Measurements from ENCODE around the gene NELFE. TPM values are rescaled to one million over a fixed set of nuclear protein-coding genes. Genes with fewer than 3 reads are reported as not detected.
"Not testable (repeated sequence)": the region's sequence is repeated elsewhere in the genome, so short reads cannot be mapped to it uniquely, and the experiment has no call there.

The NELFE gene
- total RNA-seq, 1 experiment from 2014 or later, result 91.4 TPM

- no peak for DNase-seq
- no peak overlapping the region for H2AK5ac ChIP-seq (ENCODE audit: insufficient read length, low read length)
- no peak overlapping the region for H3K9ac ChIP-seq (ENCODE audit: extremely low read depth, insufficient read length, low read length)
- H3K4me3 Mint-ChIP-seq, result 0 out of 5 replicates have a peak overlapping the region, but pooled peaks of 1 of the 2 experiments have one; percentile 39
- H3K79me2 ChIP-seq (ENCODE audit: insufficient read depth, low read length), result no peaks in the 10 kb centered on the region
- H2BK5ac ChIP-seq (ENCODE audit: insufficient read length, low read length), result no peak overlapping the region
- no peaks in the 10 kb centered on the region for H4K20me1 ChIP-seq (ENCODE audit: control insufficient read depth, insufficient read depth, insufficient read length)
- no peak overlapping the region for H3K56ac ChIP-seq (ENCODE audit: insufficient read length, low read depth, low read length)
- no peak overlapping the region for H4K5ac ChIP-seq (ENCODE audit: insufficient read length, low read depth, low read length)
- no peak for TF ChIP-seq CTCF (conservative IDR thresholded peaks at IDR 0.05)
- H3K4me2 ChIP-seq (ENCODE audit: insufficient read depth, insufficient read length, low read length), result no peak overlapping the region
- H2AFZ ChIP-seq (ENCODE audit: low read length), result no peak overlapping the region
- no peaks in the 10 kb centered on the region for H3K27me3 ChIP-seq (ENCODE audit: insufficient read depth, low read length)
- H3K23ac ChIP-seq (ENCODE audit: insufficient read length, low read depth, low read length), result no peak overlapping the region
- WGBS (ENCODE audit: extremely low coverage, insufficient read length, low lambda C conversion rate), result no CpG with 5 or more reads among the region's 11 CpGs
- no peak overlapping the region for H2BK15ac ChIP-seq (ENCODE audit: low read depth, low read length)
- H2BK12ac ChIP-seq (ENCODE audit: insufficient read length, low read depth, low read length), result no peak overlapping the region
- H3K4me1 Mint-ChIP-seq, result peaks cover 0 to 6% of the 10 kb centered on the region in 2 experiments; a peak in 1 of 4 replicates
- no peaks in the 10 kb centered on the region for H3K79me1 ChIP-seq (ENCODE audit: insufficient read depth, low read depth, low read length, poor library complexity, severe bottlenecking)
- no peak overlapping the region for H4K8ac ChIP-seq (replicated peaks; ENCODE audit: insufficient read length, low read depth, low read length)
- no peaks in the 10 kb centered on the region for H3K23me2 ChIP-seq (ENCODE audit: insufficient read length, low read depth, low read length, poor library complexity, severe bottlenecking)
- H4K91ac ChIP-seq (ENCODE audit: insufficient read length, low read depth, low read length), result no peak overlapping the region
- H3K9me3 Mint-ChIP-seq, result no peaks in the 10 kb centered on the region
- H3K27me3 Mint-ChIP-seq (ENCODE audit: low read depth), result peaks cover 1% of the 10 kb centered on the region
- H3K4ac ChIP-seq (ENCODE audit: low read depth, low read length), result no peak overlapping the region
- no peak overlapping the region for H3K14ac ChIP-seq (ENCODE audit: insufficient read depth, low read length)
- H3K4me1 ChIP-seq (ENCODE audit: insufficient read depth, low read length), result no peaks in the 10 kb centered on the region
- no peaks in the 10 kb centered on the region for H3K9me3 ChIP-seq (ENCODE audit: control insufficient read depth, low read depth, low read length)
- H3K27ac ChIP-seq (ENCODE audit: insufficient read length, low read depth, low read length), result no peak overlapping the region
- no peak overlapping the region for H2BK120ac ChIP-seq (ENCODE audit: low read depth, low read length, poor library complexity, severe bottlenecking)
- H3K27ac Mint-ChIP-seq, result no peak overlapping the region
- no peak overlapping the region for H3K18ac ChIP-seq (ENCODE audit: insufficient read length, low read depth, low read length)
- no peak overlapping the region for H3T11ph ChIP-seq (ENCODE audit: low read length)
- no peaks in the 10 kb centered on the region for H3K36me3 Mint-ChIP-seq (ENCODE audit: insufficient read depth in 1 of 3, low read depth in 3 of 3)
- no peak overlapping the region for H2BK20ac ChIP-seq (ENCODE audit: low read depth, low read length, poor library complexity, severe bottlenecking)
Measured at GRCh38 chr6:31911826-31912585, 46.8 kb downstream of the NELFE start.

- not testable (repeated sequence) for H3K23ac ChIP-seq (ENCODE audit: insufficient read length, low read depth, low read length); H3K79me1 ChIP-seq (ENCODE audit: insufficient read depth, low read depth, low read length, poor library complexity, severe bottlenecking); H3T11ph ChIP-seq (ENCODE audit: low read length); H3K9ac ChIP-seq (ENCODE audit: extremely low read depth, insufficient read length, low read length); H4K5ac ChIP-seq (ENCODE audit: insufficient read length, low read depth, low read length); H3K27ac ChIP-seq (ENCODE audit: insufficient read length, low read depth, low read length); H2AK5ac ChIP-seq (ENCODE audit: insufficient read length, low read length); H3K27ac Mint-ChIP-seq; H3K4me3 Mint-ChIP-seq; H3K9me3 Mint-ChIP-seq; H2BK15ac ChIP-seq (ENCODE audit: low read depth, low read length); H3K4me2 ChIP-seq (ENCODE audit: insufficient read depth, insufficient read length, low read length); H3K79me2 ChIP-seq (ENCODE audit: insufficient read depth, low read length); H3K14ac ChIP-seq (ENCODE audit: insufficient read depth, low read length); H3K27me3 ChIP-seq (ENCODE audit: insufficient read depth, low read length); DNase-seq; H3K9me3 ChIP-seq (ENCODE audit: control insufficient read depth, low read depth, low read length); H3K27me3 Mint-ChIP-seq (ENCODE audit: low read depth); H4K91ac ChIP-seq (ENCODE audit: insufficient read length, low read depth, low read length); H3K18ac ChIP-seq (ENCODE audit: insufficient read length, low read depth, low read length); H2BK12ac ChIP-seq (ENCODE audit: insufficient read length, low read depth, low read length); H2BK20ac ChIP-seq (ENCODE audit: low read depth, low read length, poor library complexity, severe bottlenecking); H4K8ac ChIP-seq (replicated peaks; ENCODE audit: insufficient read length, low read depth, low read length); H2AFZ ChIP-seq (ENCODE audit: low read length); H3K4ac ChIP-seq (ENCODE audit: low read depth, low read length); H3K36me3 Mint-ChIP-seq (ENCODE audit: insufficient read depth in 1 of 3, low read depth in 3 of 3); H3K23me2 ChIP-seq (ENCODE audit: insufficient read length, low read depth, low read length, poor library complexity, severe bottlenecking); H2BK120ac ChIP-seq (ENCODE audit: low read depth, low read length, poor library complexity, severe bottlenecking); H4K20me1 ChIP-seq (ENCODE audit: control insufficient read depth, insufficient read depth, insufficient read length); H2BK5ac ChIP-seq (ENCODE audit: insufficient read length, low read length); H3K4me1 ChIP-seq (ENCODE audit: insufficient read depth, low read length); H3K56ac ChIP-seq (ENCODE audit: insufficient read length, low read depth, low read length)
- no CpG with 5 or more reads among the region's 7 CpGs for WGBS (ENCODE audit: extremely low coverage, insufficient read length, low lambda C conversion rate)
- peaks cover 11 to 17% of the 10 kb centered on the region in 2 experiments for H3K4me1 Mint-ChIP-seq
Measured at GRCh38 chr6:31909298-31909697, 49.5 kb downstream of the NELFE start.

Data from H9 (cell line).